ENCODE data around the gene SLIT3. TPM values are rescaled to one million over a fixed set of nuclear protein-coding genes. Genes with fewer than 3 reads are reported as not detected.

Gene SLIT3
- total and polyA plus RNA-seq, 4 experiments from 2014 or later = not detected

DNA sequence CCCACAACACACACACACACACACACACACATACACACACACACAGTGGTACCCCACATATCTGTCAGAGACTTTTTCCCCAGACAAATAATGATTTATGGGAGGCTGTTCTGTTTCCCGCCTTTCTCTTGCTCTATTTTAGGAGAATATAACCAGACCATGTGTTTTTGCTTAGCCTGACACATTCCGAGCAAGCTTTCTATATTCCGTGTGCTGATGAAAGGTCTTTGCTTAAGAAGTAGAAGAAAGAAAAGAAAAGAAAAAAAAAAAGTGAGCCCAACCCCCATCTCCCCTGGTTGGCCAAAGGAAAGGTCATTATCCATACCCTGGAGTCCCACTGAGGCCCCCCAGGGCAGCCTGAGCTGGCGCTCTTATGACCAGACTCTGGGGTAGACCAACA, 338.6 kb downstream of the SLIT3 start:
- DNase-seq = no peak
- ChIA-PET POLR2A (ENCODE audit: partially characterized antibody) (no interaction called here), CTCF (ENCODE audit: partially characterized antibody) (interaction anchor here (1.8 kb wide), 1 partner anchor 25 kb away, joined by 6 read pairs; no protein-coding TSS in a partner anchor)
- peaks cover 0 to 2% of the 10 kb centered on the region in 2 donors for H3K27me3 Mint-ChIP-seq
- Histone ChIP-seq H3K36me3 (ENCODE audit: insufficient read depth, low read length) (no peaks in the 10 kb centered on the region), H3K27ac (ENCODE audit: low read depth, low read length) (no peak overlapping the region), H3K4me1 (ENCODE audit: insufficient read depth, low read length) (no peaks in the 10 kb centered on the region), H3K27me3 (ENCODE audit: insufficient read depth, low read length) (no peaks in the 10 kb centered on the region), H3K4me3 (ENCODE audit: low read length in 2 of 2) (no peak overlapping the region), H3K9me3 (ENCODE audit: control insufficient read depth in 1 of 2, low read length in 2 of 2) (no peaks in the 10 kb centered on the region)
- H3K36me3 Mint-ChIP-seq = no peaks in the 10 kb centered on the region
- H3K4me3 Mint-ChIP-seq = no peak overlapping the region
- H3K9me3 Mint-ChIP-seq = peaks cover 0 to 1% (median 0%) of the 10 kb centered on the region in 8 donors
- intact Hi-C loops (cut with micrococcal nuclease) = no loop called here
- peaks cover 0 to 12% (median under 1%) of the 10 kb centered on the region in 4 donors for H3K4me1 Mint-ChIP-seq
- H3K27ac Mint-ChIP-seq = no peak overlapping the region

DNA sequence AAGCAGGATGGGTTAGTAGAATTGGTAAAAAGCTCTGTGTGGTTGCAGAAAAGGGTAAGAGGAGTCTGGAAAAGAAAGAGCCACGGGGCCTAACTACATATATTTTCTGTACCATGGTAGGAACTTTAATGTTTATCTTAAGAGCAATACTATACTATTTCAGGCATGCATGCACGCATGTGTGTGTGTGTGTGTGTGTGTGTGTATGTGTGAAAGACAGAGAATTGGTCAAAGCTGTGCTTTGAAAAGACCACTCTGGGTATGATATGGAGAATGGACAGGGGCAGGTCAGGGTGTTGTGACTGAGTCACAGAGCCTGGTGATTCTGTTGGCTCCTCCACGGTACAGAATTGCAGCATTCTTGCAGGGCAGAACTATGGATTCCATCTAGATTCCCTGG, 339.3 kb downstream of the SLIT3 start:
- Histone ChIP-seq H3K4me3 (ENCODE audit: low read length in 2 of 2) (no peak overlapping the region), H3K36me3 (ENCODE audit: insufficient read depth, low read length) (no peaks in the 10 kb centered on the region), H3K27ac (ENCODE audit: low read depth, low read length) (no peak overlapping the region), H3K4me1 (ENCODE audit: insufficient read depth, low read length) (no peaks in the 10 kb centered on the region), H3K27me3 (ENCODE audit: insufficient read depth, low read length) (no peaks in the 10 kb centered on the region), H3K9me3 (ENCODE audit: control insufficient read depth in 1 of 2, low read length in 2 of 2) (no peaks in the 10 kb centered on the region)
- intact Hi-C loops (cut with micrococcal nuclease) = no loop called here
- H3K4me1 Mint-ChIP-seq = peaks cover 0 to 12% (median under 1%) of the 10 kb centered on the region in 4 donors
- H3K27ac Mint-ChIP-seq = no peak overlapping the region
- no peak for DNase-seq
- peaks cover 0 to 1% (median 0%) of the 10 kb centered on the region in 8 donors for H3K9me3 Mint-ChIP-seq
- H3K27me3 Mint-ChIP-seq = peaks cover 0 to 2% of the 10 kb centered on the region in 2 donors
- CTCF ChIA-PET (ENCODE audit: partially characterized antibody) = interaction anchor here (1.8 kb wide), 1 partner anchor 26 kb away, joined by 6 read pairs; no protein-coding TSS in a partner anchor
- POLR2A ChIA-PET (ENCODE audit: partially characterized antibody) = no interaction called here
- no peaks in the 10 kb centered on the region for H3K36me3 Mint-ChIP-seq
- no peak overlapping the region for H3K4me3 Mint-ChIP-seq

DNA sequence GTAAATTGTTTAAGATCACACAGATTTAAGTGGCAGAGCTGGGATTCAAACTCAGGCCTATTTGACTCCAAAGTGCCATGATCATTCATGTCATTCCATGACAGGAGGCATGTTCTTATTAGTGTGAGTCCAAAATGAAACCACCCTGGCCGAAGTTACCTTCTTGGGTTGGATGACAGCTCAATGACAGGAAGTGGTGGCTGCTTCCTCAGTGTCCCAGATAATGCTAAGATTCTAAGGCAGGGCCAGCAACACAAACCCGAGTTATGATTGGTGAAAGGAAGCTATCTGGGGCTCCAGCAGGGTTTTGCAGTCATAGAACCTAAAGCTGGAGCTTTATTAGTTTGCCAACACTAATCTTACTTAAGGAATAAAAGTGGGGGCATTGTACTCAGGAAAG, 340.4 kb downstream of the SLIT3 start:
- H3K9me3 ChIP-seq (ENCODE audit: control insufficient read depth in 1 of 2, low read length in 2 of 2) = no peaks in the 10 kb centered on the region
- Mint-ChIP-seq H3K4me3 (no peak overlapping the region), H3K4me1 (peaks cover 0 to 12% (median under 1%) of the 10 kb centered on the region in 4 donors), H3K9me3 (peaks cover 0 to 1% (median 0%) of the 10 kb centered on the region in 8 donors), H3K27ac (peak overlapping the region in 1 of 7 donors; percentile 26), H3K36me3 (no peaks in the 10 kb centered on the region), H3K27me3 (peaks cover 0 to 2% of the 10 kb centered on the region in 2 donors)
- H3K4me1 ChIP-seq (ENCODE audit: insufficient read depth, low read length) = no peaks in the 10 kb centered on the region
- H3K36me3 ChIP-seq (ENCODE audit: insufficient read depth, low read length) = no peaks in the 10 kb centered on the region
- H3K4me3 ChIP-seq (ENCODE audit: low read length in 2 of 2) = no peak overlapping the region
- ChIA-PET POLR2A (ENCODE audit: partially characterized antibody) (no interaction called here), CTCF (ENCODE audit: partially characterized antibody) (interaction anchor here (1.8 kb wide), 1 partner anchor 27 kb away, joined by 6 read pairs; no protein-coding TSS in a partner anchor)
- DNase-seq = no peak
- intact Hi-C loops (cut with micrococcal nuclease) = no loop called here
- H3K27me3 ChIP-seq (ENCODE audit: insufficient read depth, low read length) = no peaks in the 10 kb centered on the region
- no peak overlapping the region for H3K27ac ChIP-seq (ENCODE audit: low read depth, low read length)

- H3K36me3 Mint-ChIP-seq = no peaks in the 10 kb centered on the region
- no peak overlapping the region for H3K27ac ChIP-seq (ENCODE audit: low read depth, low read length)
- no peaks in the 10 kb centered on the region for H3K36me3 ChIP-seq (ENCODE audit: insufficient read depth, low read length)
- no peaks in the 10 kb centered on the region for H3K9me3 Mint-ChIP-seq
- no peak overlapping the region for H3K4me3 ChIP-seq (ENCODE audit: low read length in 2 of 2)
- no peak for DNase-seq
- no peaks in the 10 kb centered on the region for H3K27me3 ChIP-seq (ENCODE audit: insufficient read depth, low read length)
- intact Hi-C loops (cut with micrococcal nuclease) = no loop called here
- H3K4me3 Mint-ChIP-seq = no peak overlapping the region
- H3K4me1 ChIP-seq (ENCODE audit: insufficient read depth, low read length) = no peaks in the 10 kb centered on the region
- POLR2A ChIA-PET (ENCODE audit: partially characterized antibody) = no interaction called here
- H3K9me3 ChIP-seq (ENCODE audit: control insufficient read depth in 1 of 2, low read length in 2 of 2) = no peaks in the 10 kb centered on the region
- CTCF ChIA-PET (ENCODE audit: partially characterized antibody) = no interaction called here
- no peaks in the 10 kb centered on the region for H3K4me1 Mint-ChIP-seq
- H3K27me3 Mint-ChIP-seq = no peaks in the 10 kb centered on the region
- H3K27ac Mint-ChIP-seq = no peak overlapping the region
Measured at GRCh38 chr5:168953351-168953750, 347.6 kb downstream of the SLIT3 start.

DNA sequence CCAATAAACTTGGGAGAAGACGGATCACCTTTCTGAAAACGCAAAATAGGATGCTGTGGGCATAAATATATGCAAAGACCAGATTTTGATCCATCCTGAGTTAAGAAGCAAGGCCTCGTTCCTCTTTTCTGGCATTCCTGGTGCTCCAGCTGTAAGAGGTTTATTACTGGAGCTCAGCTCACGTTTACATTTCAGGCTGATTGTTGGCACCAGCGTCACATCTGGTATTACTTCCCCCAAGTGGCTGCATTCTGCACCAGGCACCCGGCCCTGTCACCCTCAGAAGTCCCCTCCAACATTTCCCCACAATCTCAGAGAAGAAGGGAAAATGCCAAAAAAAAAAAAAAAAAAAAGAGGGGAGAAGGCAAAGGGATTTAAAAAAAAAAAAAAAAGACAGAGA, 348.7 kb downstream of the SLIT3 start:
- Histone ChIP-seq H3K27ac (ENCODE audit: low read depth, low read length) (no peak overlapping the region), H3K36me3 (ENCODE audit: insufficient read depth, low read length) (no peaks in the 10 kb centered on the region), H3K27me3 (ENCODE audit: insufficient read depth, low read length) (no peaks in the 10 kb centered on the region), H3K9me3 (ENCODE audit: control insufficient read depth in 1 of 2, low read length in 2 of 2) (no peaks in the 10 kb centered on the region), H3K4me3 (ENCODE audit: low read length in 2 of 2) (no peak overlapping the region), H3K4me1 (ENCODE audit: insufficient read depth, low read length) (no peaks in the 10 kb centered on the region)
- ChIA-PET CTCF (ENCODE audit: partially characterized antibody) (no interaction called here), POLR2A (ENCODE audit: partially characterized antibody) (no interaction called here)
- Mint-ChIP-seq H3K4me1 (no peaks in the 10 kb centered on the region), H3K27ac (no peak overlapping the region), H3K9me3 (no peaks in the 10 kb centered on the region), H3K36me3 (no peaks in the 10 kb centered on the region), H3K4me3 (no peak overlapping the region), H3K27me3 (no peaks in the 10 kb centered on the region)
- DNase-seq = no peak
- intact Hi-C loops (cut with micrococcal nuclease) = no loop called here

GRCh38 chr5:168951769-168952168, 349.2 kb downstream of the SLIT3 start:
- H3K4me3 Mint-ChIP-seq = no peak overlapping the region
- H3K27ac Mint-ChIP-seq = no peak overlapping the region

GRCh38 chr5:168951356-168951755, 349.6 kb downstream of the SLIT3 start:
- H3K4me1 Mint-ChIP-seq = no peaks in the 10 kb centered on the region
- Histone ChIP-seq H3K4me3 (ENCODE audit: low read length in 2 of 2) (no peak overlapping the region), H3K27ac (ENCODE audit: low read depth, low read length) (no peak overlapping the region), H3K4me1 (ENCODE audit: insufficient read depth, low read length) (no peaks in the 10 kb centered on the region), H3K36me3 (ENCODE audit: insufficient read depth, low read length) (no peaks in the 10 kb centered on the region), H3K27me3 (ENCODE audit: insufficient read depth, low read length) (no peaks in the 10 kb centered on the region), H3K9me3 (ENCODE audit: control insufficient read depth in 1 of 2, low read length in 2 of 2) (no peaks in the 10 kb centered on the region)
- no peak overlapping the region for H3K27ac Mint-ChIP-seq
- intact Hi-C loops (cut with micrococcal nuclease) = no loop called here
- DNase-seq = no peak
- no peak overlapping the region for H3K4me3 Mint-ChIP-seq
- ChIA-PET CTCF (ENCODE audit: partially characterized antibody) (interaction anchor here (0.6 kb wide), 1 partner anchor 71 kb away, joined by 3 read pairs; no protein-coding TSS in a partner anchor), POLR2A (ENCODE audit: partially characterized antibody) (no interaction called here)
- no peaks in the 10 kb centered on the region for H3K36me3 Mint-ChIP-seq
- H3K27me3 Mint-ChIP-seq = no peaks in the 10 kb centered on the region
- H3K9me3 Mint-ChIP-seq = no peaks in the 10 kb centered on the region

More at GRCh38 chr5:168951769-168952168, 349.2 kb downstream of the SLIT3 start:
- no peaks in the 10 kb centered on the region for H3K4me1 Mint-ChIP-seq
- Histone ChIP-seq H3K27ac (ENCODE audit: low read depth, low read length) (no peak overlapping the region), H3K27me3 (ENCODE audit: insufficient read depth, low read length) (no peaks in the 10 kb centered on the region), H3K4me3 (ENCODE audit: low read length in 2 of 2) (no peak overlapping the region), H3K9me3 (ENCODE audit: control insufficient read depth in 1 of 2, low read length in 2 of 2) (no peaks in the 10 kb centered on the region), H3K36me3 (ENCODE audit: insufficient read depth, low read length) (no peaks in the 10 kb centered on the region), H3K4me1 (ENCODE audit: insufficient read depth, low read length) (no peaks in the 10 kb centered on the region)
- ChIA-PET CTCF (ENCODE audit: partially characterized antibody) (interaction anchor here (0.6 kb wide), 1 partner anchor 71 kb away, joined by 3 read pairs; no protein-coding TSS in a partner anchor), POLR2A (ENCODE audit: partially characterized antibody) (no interaction called here)
- intact Hi-C loops (cut with micrococcal nuclease) = no loop called here
- no peaks in the 10 kb centered on the region for H3K36me3 Mint-ChIP-seq
- DNase-seq = no peak
- H3K9me3 Mint-ChIP-seq = no peaks in the 10 kb centered on the region
- no peaks in the 10 kb centered on the region for H3K27me3 Mint-ChIP-seq

Measured in CD4-positive, alpha-beta memory T cell (primary cell).